HUES64 (cell line): ENCODE results near the gene SMYD3.
"Not testable (repeated sequence)": the region's sequence is repeated elsewhere in the genome, so short reads cannot be mapped to it uniquely, and the experiment has no call there.

Experiments used
- H3K27ac ChIP-seq: 2 replicates; pipeline ENCODE4 v1.7.0; 2013; ENCODE audit warnings: low read depth, low read length, inconsistent platforms
- H3K27me3 ChIP-seq: 2 replicates; pipeline ENCODE4 v1.6.1; 2013; ENCODE audit warnings: mild to moderate bottlenecking, low read length; ENCODE audit not compliant: insufficient read depth
- H3K36me3 ChIP-seq: 2 replicates; pipeline ENCODE4 v1.6.1; 2013; ENCODE audit warnings: mild to moderate bottlenecking, low read length; ENCODE audit not compliant: insufficient read depth
- H3K4me1 ChIP-seq: 2 replicates; pipeline ENCODE4 v1.6.1; 2013; ENCODE audit warnings: mild to moderate bottlenecking, low read length, moderate library complexity; ENCODE audit not compliant: insufficient read depth
- H3K4me3 ChIP-seq: 2 replicates; pipeline ENCODE4 v1.5.1; 2013; ENCODE audit warnings: mild to moderate bottlenecking, low read length, moderate library complexity
- H3K9ac ChIP-seq: 2 replicates; pipeline ENCODE4 v1.6.1; 2013; ENCODE audit warnings: mild to moderate bottlenecking, low read depth, low read length
- H3K9me3 ChIP-seq: 2 replicates; pipeline ENCODE4 v1.6.1; 2013; ENCODE audit warnings: low read depth, low read length; ENCODE audit not compliant: insufficient read depth
- WGBS: fragments of 150-250, 120-280 bp; methylation state at CpG from one replicate; pipeline ENCODE4 v1.1.7; 2013; ENCODE audit warnings: missing lambda C conversion rate; 5-methylcytosine and 5-hydroxymethylcytosine counted together

Gene SMYD3

GRCh38 chr1:245788269-245788668, 718.8 kb downstream of the SMYD3 start:
- Histone ChIP-seq H3K9ac (no peak overlapping the region), H3K4me1 (no peaks in the 10 kb centered on the region), H3K9me3 (no peaks in the 10 kb centered on the region), H3K27me3 (no peaks in the 10 kb centered on the region), H3K36me3 (no peaks in the 10 kb centered on the region), H3K27ac (no peak overlapping the region), H3K4me3 (no peak overlapping the region)
- WGBS, result 98% methylated on average over 3 of the region's 3 CpGs

GRCh38 chr1:245786948-245787347, 720.1 kb downstream of the SMYD3 start:
- Histone ChIP-seq H3K27ac (no peak overlapping the region), H3K9me3 (no peaks in the 10 kb centered on the region), H3K4me3 (no peak overlapping the region), H3K4me1 (no peaks in the 10 kb centered on the region; the same call in 1 of the 2 replicates), H3K9ac (no peak overlapping the region), H3K36me3 (no peaks in the 10 kb centered on the region), H3K27me3 (no peaks in the 10 kb centered on the region)
- WGBS, result 96% methylated on average over 5 of the region's 5 CpGs

GRCh38 chr1:245779797-245780755, 727.0 kb downstream of the SMYD3 start:
- no peak overlapping the region for H3K4me3 ChIP-seq
- H3K36me3 ChIP-seq, result no peaks in the 10 kb centered on the region
- H3K9ac ChIP-seq, result no peak overlapping the region
- 95% methylated on average over 7 of the region's 9 CpGs for WGBS
- peaks cover 13% of the 10 kb centered on the region for H3K4me1 ChIP-seq
- no peaks in the 10 kb centered on the region for H3K9me3 ChIP-seq
- H3K27ac ChIP-seq, result no peak overlapping the region
- no peaks in the 10 kb centered on the region for H3K27me3 ChIP-seq

GRCh38 chr1:245777752-245778151, 729.3 kb downstream of the SMYD3 start:
- no peaks in the 10 kb centered on the region for H3K9me3 ChIP-seq
- no peak overlapping the region for H3K4me3 ChIP-seq
- H3K27ac ChIP-seq, result no peak overlapping the region
- H3K27me3 ChIP-seq, result no peaks in the 10 kb centered on the region
- peaks cover 13% of the 10 kb centered on the region for H3K4me1 ChIP-seq
- 93% methylated on average over 3 of the region's 3 CpGs for WGBS
- no peaks in the 10 kb centered on the region for H3K36me3 ChIP-seq
- H3K9ac ChIP-seq, result no peak overlapping the region

- H3K9me3 ChIP-seq, result no peaks in the 10 kb centered on the region
- no peak overlapping the region for H3K27ac ChIP-seq
- H3K4me1 ChIP-seq, result peaks cover 13% of the 10 kb centered on the region
- no peak overlapping the region for H3K4me3 ChIP-seq
- WGBS, result 76% methylated on average over 5 of the region's 5 CpGs
- H3K27me3 ChIP-seq, result no peaks in the 10 kb centered on the region
- H3K9ac ChIP-seq, result no peak overlapping the region
- H3K36me3 ChIP-seq, result no peaks in the 10 kb centered on the region
Measured at GRCh38 chr1:245776694-245777332, 730.3 kb downstream of the SMYD3 start.

GRCh38 chr1:245776139-245776538, 730.9 kb downstream of the SMYD3 start:
- Histone ChIP-seq H3K4me1 (peaks cover 13% of the 10 kb centered on the region), H3K4me3 (no peak overlapping the region), H3K36me3 (no peaks in the 10 kb centered on the region), H3K27ac (no peak overlapping the region), H3K27me3 (no peaks in the 10 kb centered on the region), H3K9ac (no peak overlapping the region), H3K9me3 (no peaks in the 10 kb centered on the region)
- 84% methylated on average over 2 of the region's 4 CpGs for WGBS

GRCh38 chr1:245774931-245775330, 732.1 kb downstream of the SMYD3 start:
- WGBS, result 95% methylated on average over 23 of the region's 25 CpGs
- H3K4me1 ChIP-seq, result peaks cover 13% of the 10 kb centered on the region
- not testable (repeated sequence) for H3K4me3 ChIP-seq, H3K36me3 ChIP-seq, H3K9ac ChIP-seq, H3K27ac ChIP-seq, H3K27me3 ChIP-seq, H3K9me3 ChIP-seq

GRCh38 chr1:245774196-245774595, 732.9 kb downstream of the SMYD3 start:
- no peaks in the 10 kb centered on the region for H3K9me3 ChIP-seq
- H3K4me1 ChIP-seq, result peaks cover 13% of the 10 kb centered on the region
- H3K27me3 ChIP-seq, result no peaks in the 10 kb centered on the region
- H3K9ac ChIP-seq, result no peak overlapping the region
- H3K4me3 ChIP-seq, result no peak overlapping the region
- no peak overlapping the region for H3K27ac ChIP-seq
- 94% methylated on average over 2 of the region's 2 CpGs for WGBS
- no peaks in the 10 kb centered on the region for H3K36me3 ChIP-seq

GRCh38 chr1:245773344-245773743, 733.7 kb downstream of the SMYD3 start:
- WGBS, result 94% methylated on average over 3 of the region's 3 CpGs
- H3K9ac ChIP-seq, result no peak overlapping the region
- peaks cover 13% of the 10 kb centered on the region for H3K4me1 ChIP-seq
- H3K27ac ChIP-seq, result no peak overlapping the region
- no peak overlapping the region for H3K4me3 ChIP-seq
- no peaks in the 10 kb centered on the region for H3K9me3 ChIP-seq
- no peaks in the 10 kb centered on the region for H3K36me3 ChIP-seq
- no peaks in the 10 kb centered on the region for H3K27me3 ChIP-seq

- no peaks in the 10 kb centered on the region for H3K36me3 ChIP-seq
- H3K27me3 ChIP-seq, result no peaks in the 10 kb centered on the region
- no CpG with 5 or more reads among the region's 1 CpG for WGBS
- no peaks in the 10 kb centered on the region for H3K9me3 ChIP-seq
- H3K27ac ChIP-seq, result no peak overlapping the region
- no peak overlapping the region for H3K4me3 ChIP-seq
- peaks cover 13% of the 10 kb centered on the region for H3K4me1 ChIP-seq
- no peak overlapping the region for H3K9ac ChIP-seq
Measured at GRCh38 chr1:245772739-245773138, 734.3 kb downstream of the SMYD3 start.

- Histone ChIP-seq H3K4me1 (peaks cover 13% of the 10 kb centered on the region), H3K9me3 (no peaks in the 10 kb centered on the region), H3K27ac (no peak overlapping the region), H3K4me3 (no peak overlapping the region), H3K36me3 (no peaks in the 10 kb centered on the region), H3K27me3 (no peaks in the 10 kb centered on the region), H3K9ac (no peak overlapping the region)
- WGBS, result 100% methylated on average over 1 of the region's 1 CpG
Measured at GRCh38 chr1:245772325-245772724, 734.8 kb downstream of the SMYD3 start.
